DMS53 (cell line): ENCODE results near the gene OR2K2.
"Not testable (repeated sequence)": the region's sequence is repeated elsewhere in the genome, so short reads cannot be mapped to it uniquely, and the experiment has no call there.

Experiments
- DNase-seq: peaks from one replicate; lab custom pipeline; 2025; lab: John Stamatoyannopoulos, UW

OR2K2 gene, protein sequence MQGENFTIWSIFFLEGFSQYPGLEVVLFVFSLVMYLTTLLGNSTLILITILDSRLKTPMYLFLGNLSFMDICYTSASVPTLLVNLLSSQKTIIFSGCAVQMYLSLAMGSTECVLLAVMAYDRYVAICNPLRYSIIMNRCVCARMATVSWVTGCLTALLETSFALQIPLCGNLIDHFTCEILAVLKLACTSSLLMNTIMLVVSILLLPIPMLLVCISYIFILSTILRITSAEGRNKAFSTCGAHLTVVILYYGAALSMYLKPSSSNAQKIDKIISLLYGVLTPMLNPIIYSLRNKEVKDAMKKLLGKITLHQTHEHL

DNA sequence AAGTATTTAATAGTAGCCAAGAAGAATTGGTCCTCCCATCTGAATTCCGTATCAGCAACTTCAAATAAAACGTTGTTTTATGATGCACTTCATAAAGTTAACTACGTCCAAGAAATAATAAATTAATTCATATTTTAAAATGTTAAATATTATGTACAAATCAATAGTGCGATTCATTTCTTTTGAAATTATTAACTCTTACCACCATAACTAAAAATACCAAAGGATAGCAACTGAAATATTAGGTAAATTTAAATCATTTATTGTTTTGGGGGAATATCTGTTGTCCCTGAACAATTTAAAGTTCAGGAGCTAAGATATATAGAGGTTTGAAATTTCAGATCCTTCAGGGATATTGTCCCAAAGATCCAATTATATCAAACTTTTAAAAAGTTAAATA lies at the start of gene OR2K2:
Gene OR2K2, minus strand, starts transcription at position 101 of the 400 bp plus-strand sequence. CDS start 1,791 bp downstream, outside the sequence.
- DNase-seq = no peak

DNA sequence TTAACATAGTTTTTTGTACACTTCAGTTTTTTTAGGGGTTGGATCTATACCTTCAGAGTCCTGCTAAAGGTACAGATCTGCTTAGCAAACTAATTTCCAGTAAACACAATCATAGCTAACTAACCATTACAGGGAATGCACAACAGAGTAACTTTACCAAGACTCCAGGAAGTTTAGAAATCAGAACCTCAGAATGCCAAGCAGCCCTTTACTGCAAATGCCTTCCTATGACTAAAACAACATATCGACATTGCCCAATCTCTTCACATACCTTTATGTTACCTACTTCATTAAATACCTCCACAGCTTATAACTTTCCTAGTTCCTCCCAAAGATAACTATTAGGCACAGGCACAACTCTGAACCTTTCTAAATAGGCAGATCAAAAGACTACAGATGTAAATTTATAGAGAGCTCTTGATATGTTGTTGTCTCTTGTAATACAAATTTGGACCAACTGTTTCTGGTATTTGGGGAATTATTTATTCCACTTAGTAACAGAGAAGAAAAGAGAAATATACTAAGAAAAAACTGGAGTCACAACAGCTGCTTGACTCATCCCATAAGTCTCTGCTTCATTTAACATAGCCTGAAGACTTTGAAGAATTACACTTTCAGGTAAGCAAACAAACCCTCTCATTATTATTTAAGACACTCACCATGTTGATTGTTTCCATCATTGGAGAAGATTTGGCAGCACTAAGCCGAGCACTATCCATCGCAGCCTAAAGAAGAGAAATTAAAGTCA lies 46.0 kb upstream of the OR2K2 start:
- no peak for DNase-seq

DNA sequence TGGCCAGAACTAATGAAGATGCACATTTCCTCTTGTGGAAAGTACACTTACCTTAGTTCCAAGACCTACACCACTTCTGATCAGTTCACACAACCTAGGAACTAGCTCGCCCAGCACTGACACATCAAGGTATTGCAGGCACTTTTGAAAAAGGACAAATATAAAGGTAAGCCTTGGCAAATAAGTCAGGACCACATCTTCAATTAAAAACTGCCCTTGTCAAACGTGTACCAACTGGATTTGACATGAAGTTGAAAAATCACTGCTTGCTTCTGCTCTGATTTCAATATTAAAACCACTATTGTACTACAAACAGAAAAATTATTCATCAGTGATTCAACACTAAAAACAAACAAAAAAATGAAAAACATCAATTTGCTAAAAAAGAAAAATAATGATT lies 45.0 kb upstream of the OR2K2 start:
- no peak for DNase-seq

DNA sequence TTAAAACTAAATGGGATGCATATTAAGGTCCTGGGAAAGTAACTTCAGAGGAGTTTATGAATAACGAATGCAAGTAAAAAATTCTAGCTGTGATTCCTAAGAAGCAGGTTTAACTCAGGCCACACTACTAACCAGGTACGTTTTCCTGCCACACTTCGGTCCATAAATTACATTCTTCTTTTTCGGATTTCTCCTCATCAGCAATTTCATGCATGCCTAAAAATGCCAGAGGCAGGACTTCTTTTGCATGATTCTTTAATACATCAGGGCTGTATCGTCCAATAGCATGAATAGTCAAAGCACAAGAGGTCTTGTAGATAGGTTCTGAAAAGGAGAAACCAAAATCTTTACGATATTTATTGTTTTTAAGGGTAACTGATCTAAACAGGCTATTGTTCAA lies 42.3 kb upstream of the OR2K2 start:
- DNase-seq = no peak

DNA sequence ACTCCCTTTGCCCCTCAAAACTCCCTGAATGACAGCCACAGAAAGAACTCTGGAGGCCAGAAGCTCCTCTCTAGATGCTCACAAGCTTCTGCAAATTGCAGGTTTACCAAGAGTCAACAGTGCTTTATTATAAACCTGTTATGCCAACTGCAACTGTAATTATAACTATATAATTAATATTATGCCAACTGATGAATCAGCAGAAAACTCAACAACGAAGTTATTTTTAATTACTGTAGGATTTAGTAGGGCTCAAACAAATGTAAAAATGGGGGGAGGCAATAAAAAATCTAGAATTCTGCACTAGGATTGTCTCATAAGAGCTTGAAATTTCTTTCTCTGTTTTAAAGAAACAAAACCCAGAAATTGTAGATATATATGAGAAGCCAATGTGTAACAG lies 37.0 kb upstream of the OR2K2 start:
- no peak for DNase-seq

DNA sequence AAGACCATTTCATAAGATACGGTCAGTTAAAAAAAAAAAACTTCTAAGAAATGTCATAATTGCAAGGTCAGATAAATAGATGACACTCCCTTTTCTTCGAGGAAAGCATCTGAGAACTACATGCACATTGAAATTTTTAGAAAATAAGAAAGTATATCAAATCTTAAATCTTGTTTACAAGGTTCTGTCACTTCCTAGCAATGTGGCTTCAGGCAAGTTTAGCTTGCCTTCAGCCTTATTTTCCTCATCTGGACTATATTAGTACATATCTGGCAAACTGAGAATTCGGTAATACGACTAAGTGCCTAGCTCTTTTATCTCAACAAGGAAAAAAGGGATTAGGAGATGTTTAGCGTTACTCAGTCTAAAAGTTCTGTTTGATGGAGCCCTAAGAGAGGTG lies 32.5 kb upstream of the OR2K2 start:
- DNase-seq = no peak

DNA sequence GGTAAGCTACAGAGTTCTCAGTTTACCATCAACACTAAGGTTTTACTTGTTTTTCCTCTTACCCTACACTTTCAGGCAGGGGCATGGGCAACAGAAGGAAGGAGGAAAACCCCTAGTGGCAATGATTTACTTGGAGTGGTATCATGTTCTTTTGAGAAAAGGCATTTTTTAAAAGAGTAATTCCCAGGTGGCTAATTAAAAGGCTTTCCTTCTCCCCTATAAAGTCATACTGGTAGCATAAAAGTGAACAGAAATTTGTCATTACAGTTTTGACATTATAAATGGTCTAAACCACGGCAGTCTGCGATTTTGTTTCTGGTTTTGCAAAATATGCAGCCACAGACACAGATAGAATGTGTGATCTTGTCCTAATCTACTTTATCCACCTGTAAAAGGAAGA lies 30.9 kb upstream of the OR2K2 start:
- no peak for DNase-seq

DNA sequence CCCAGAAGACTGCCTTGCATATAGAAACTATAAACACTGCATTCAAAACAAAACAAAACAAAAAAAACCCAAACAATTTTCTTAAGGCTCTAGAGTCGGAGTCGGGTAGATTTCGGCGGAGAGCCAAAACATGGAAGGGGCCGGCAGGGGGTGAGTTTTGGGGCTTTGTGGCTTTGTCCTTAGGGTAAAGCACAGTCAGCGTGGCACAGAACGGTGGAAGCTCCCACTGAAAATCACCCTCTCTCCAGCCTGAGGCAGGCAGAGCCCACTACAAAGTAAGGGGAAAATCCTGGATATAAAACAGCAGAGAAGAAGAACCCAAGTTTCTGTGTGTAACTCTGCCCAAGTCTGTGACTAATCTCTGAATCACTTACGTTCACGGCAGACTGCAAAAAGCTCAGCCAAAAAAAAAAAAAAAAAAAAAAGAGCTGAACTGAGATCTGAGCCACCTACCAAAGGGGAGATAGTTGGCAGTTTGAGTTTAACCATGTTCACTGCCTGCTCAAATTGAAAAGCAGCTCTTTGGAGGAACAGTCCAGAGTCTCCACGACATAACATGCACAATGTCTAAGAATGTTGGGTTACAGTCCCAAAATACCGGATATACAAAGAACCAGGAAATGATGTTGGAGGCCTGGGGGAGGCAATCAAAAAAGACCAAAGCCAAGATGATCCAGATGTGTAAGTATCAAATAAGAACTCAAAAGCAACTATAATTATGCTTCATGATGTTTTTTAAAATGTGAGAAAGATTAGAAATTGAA lies 26.6 kb upstream of the OR2K2 start:
- DNase-seq = no peak

DNA sequence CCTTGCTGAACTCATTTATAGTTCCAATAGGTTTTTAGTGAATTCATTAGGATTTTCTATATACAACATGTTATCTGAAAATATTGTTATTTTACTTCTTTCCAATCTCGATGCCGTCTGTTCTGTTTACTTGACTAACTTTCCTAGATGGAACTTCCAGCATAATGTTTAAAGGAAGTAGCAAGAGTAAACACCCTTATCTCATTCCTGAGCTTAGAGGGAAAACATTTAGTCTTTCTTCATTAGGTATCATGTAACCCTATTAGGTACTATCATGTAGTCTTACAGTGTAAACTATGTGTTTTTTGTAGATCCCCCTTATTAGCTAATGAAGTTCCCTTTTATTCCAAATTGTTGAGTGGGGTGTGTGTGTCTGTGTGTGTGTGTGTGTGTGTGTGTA lies 22.5 kb upstream of the OR2K2 start:
- DNase-seq = no peak

DNA sequence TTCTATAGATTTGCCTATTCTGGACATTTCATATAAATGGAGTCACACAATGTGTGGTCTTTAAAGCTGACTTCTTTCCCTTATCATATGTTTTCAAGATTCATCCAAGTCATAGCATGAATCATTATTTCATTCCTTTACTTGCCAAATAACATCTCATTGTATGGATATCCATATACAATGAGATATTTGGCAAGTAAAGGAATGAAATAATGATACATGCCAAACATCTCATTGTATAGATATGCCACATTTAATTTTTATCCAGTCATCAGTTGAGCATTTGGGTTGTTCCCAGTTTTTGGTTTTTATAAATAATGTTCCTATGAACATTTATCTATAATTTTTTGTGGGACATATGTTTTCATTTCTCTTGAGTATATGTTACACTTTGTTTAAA lies 20.5 kb upstream of the OR2K2 start:
- DNase-seq = no peak

DNA sequence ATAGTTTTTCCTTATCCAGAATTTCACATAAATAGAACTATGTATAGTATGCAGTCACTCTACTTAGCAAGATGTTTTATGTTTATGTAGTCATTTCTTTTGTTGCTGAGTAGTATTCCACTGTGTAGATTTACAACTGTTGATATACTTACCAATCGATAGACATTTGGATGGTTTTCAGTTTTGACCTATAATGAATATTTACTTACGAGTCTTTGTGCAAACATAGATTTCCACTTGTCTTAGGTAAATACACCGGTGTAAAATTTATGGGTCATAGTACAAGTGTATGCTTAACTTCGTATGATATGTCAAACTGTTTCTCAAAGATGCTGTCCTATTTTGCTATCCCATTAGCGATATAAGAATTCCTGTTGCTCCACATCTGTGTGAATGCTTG lies 19.7 kb upstream of the OR2K2 start:
- DNase-seq = peak; percentile 75

DNA sequence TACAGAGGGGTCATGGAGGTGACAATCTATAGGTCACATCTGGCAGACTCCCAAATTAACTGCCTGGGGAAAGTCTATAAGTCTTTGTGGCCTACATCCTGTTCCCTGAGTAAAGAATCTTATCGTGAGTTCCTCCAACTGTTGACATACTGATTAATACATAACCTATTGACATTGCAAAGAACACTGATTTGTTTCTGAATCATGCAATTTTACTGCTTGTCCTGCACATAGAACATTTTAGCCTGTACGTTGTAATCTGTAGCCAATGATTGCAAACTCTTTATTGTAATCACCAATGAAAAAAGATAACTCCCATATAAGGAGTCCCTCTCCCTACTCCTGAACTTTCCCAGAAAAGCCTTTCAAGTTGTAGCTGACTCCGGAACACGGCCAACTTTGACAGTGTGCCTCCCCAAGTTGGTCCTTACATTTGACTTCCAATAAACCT lies 18.8 kb upstream of the OR2K2 start:
- peak; percentile 73 for DNase-seq

DNA sequence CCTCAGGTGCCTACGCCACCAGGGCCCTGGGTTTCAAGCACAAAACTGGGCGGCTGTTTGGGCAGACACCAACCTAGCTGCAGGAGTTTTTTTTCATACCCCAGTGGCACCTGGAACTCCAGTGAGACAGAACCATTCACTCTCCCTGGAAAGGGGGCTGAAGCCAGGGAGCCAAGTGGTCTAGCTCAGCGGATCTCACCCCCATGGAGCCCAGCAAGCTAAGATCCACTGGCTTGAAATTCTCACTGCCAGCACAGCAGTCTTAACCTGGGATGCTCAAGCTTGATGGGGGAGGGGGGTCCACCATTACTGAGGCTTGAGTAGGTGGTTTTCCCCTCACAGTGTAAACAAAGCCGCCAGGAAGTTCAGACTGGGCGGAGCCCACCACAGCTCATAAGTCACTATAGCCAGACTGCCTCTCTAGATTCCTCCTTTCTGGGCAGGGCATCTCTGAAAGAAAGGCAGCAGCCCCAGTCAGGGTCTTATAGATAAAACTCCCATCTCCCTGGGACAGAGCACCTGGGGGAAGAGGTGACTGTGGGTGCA lies 4.4 kb upstream of the OR2K2 start:
- not testable (repeated sequence) for DNase-seq

DNA sequence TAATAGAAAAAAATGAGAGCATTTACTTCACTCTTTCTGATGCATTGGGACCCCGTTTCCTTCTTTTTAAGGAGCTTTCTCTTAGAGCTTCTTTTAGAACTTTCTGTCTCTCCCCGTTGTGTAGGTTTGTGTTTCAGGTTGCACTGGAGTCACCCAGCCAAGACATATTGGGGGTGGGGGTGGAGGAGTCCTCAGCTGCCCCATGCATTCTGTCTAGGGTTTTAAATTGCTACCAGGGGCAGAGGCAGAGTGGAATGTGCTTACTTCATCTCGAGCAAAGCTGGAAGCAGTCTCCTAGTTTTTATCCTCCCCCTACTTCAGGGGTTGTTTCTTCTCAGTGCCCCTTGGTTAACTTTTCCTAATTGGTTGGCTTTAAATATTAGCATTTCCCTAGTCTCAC lies 9.4 kb downstream of the OR2K2 start:
- no peak for DNase-seq

DNA sequence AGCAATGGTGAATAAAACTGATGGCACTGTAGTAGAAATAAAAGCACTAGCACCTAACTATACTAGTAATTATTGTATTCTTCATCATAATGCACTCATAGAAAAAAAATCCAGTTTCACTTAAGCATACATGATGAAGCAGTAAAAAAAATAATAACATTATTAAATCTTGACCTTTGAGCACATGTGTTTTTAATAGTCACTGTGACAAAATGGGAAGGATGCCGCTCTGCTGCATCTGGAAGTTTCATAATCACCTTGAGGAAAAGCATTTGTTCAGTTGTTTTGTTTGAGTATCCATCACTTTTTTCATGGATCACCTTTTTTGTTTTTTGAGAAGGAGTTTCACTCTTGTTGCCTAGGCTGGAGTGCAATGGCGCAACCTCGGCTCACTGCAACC lies 13.2 kb downstream of the OR2K2 start:
- no peak for DNase-seq

DNA sequence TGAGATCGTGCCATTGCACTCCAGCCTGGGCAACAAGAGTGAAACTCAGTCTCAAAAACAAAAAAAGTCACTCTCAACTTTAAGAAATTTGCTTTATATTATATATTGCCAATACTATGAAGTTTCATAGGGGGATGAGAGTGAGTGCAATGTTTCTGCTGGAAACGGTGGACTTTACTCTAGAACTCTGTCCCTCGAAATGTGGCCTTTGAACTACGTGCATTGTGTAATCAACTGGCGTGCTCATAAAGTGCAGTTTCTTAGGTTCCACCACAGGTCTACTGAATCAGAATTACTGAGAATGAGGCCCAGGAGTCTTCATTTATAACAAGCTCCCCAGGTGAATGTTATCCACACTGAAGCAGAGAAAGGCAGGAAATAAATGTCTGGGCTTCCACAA lies 24.1 kb downstream of the OR2K2 start:
- no peak for DNase-seq

DNA sequence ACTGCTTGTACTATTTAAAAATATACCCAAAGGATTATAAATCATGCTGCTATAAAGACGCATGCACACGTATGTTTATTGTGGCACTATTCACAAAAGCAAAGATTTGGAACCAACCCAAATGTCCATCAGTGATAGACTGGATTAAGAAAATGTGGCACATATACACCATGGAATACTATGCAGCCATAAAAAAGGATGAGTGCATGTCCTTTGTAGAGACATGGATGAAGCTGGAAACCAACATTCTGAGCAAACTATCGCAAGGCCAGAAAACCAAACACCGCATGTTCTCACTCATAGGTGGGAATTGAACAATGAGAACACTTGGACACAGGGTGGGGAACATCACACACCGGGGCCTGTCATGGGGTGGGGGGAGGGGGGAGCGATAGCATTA lies 26.0 kb downstream of the OR2K2 start:
- DNase-seq = not testable (repeated sequence)

DNA sequence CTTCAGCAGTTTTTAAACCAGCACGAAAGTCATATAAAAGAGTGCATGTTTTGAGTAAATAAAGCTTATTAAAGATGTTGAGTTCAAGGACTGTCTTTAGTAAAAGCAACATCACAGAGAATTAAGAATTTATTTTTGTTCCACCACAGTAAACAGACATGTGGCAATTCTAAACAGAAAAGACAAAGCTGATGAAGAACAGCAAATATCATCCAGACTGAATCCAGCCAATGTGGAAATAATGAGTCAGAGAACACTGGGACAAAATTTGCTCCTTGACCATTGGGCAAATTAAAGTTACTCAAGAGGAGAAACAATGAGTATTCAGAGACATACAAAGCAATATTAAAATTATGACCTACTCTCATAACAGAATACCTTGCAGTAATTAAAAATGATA lies 28.8 kb downstream of the OR2K2 start:
- peak; percentile 7 for DNase-seq

DNA sequence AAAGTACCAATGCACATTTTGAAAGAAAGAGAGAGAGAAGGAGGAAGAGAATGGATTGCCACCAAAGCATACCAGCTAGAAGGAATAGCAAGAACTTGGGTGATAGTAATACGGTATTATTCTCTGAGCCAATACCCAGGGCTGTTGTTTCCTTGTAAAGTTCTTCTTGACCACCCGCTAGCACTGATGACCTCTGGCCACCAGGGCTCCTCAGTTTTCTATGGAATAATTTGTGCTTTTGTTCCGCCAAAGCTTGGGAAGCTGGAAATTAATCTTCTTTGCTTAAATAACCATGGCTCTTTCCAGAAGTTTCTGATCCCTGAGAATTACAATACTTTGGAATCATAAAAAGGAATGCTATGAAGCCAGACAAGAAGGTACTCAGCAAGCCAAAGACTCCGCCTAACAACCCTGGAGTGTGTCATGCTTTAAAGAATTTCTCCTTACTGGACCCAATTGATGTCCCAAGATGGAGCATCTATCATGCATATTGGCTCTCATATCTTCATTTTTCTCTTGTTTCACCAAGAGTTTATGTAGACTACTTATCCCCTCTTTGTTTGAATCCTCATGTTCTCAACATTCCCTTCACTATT lies 29.8 kb downstream of the OR2K2 start:
- no peak for DNase-seq

DNA sequence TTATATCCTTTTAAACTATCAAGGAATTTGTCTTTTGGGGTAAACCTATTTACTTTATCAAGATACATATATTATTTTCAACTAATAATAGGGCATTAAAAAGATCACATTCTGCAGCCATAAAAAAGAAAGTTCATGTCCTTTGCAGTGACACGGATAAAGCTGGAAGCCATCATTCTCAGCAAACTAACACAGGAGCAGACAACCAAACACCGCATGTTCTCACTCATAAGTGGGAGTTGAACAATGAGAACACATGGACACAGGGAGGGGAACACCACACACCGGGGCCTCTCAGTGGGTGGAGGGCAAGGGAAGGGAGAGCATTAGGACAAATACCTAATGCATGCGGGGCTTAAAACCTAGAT lies 30.4 kb downstream of the OR2K2 start:
- not testable (repeated sequence) for DNase-seq

DNA sequence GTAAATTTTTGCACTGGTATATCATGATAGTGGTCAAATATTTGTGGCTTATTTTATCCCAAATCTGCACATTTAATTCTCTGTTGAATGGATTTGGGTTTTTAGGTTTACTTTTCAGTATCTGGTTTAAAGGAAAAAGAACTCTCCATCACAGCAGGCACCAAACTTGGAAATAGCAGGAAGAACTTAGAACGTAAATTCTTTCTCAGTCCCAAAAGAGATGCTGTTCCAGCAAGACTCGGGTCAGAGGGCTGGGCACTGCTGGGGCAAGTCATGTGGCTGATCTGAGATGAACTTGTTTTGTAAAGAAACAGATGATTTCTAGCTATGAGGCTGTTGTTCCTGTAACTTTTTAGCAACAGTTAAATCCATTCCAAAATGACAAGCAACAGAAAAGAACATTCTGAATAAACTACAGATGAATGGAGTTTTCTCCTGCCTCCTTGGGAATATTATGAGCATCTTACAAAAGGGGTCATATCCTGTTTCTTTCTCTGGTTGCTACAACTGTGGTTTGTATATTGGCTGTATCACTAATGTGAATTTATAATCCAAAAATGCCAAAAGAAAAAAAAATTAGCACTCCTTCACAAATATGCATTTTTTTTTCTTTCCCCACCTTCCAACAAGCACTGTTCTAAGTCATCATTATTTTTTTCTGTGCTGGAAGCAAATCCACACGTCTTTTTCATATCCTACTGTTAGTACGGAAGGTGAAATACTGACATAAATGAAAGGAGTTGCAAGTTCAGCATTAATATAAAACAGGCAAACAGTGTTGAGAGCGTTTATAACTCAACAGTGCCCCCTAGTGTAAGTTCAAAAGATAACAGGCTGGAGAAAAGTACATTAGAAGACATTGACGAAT lies 31.1 kb downstream of the OR2K2 start:
- DNase-seq = peak; percentile 55
